ENCODE results near the gene PPP1R36. TPM values are rescaled to one million over a fixed set of nuclear protein-coding genes. Genes with fewer than 3 reads are reported as not detected.
"Not testable (repeated sequence)": the region's sequence is repeated elsewhere in the genome, so short reads cannot be mapped to it uniquely, and the experiment has no call there.

Gene PPP1R36
- total RNA-seq, 3 donors from 2014 or later, result 1.8 to 10.4 (median 7.6) TPM

DNA sequence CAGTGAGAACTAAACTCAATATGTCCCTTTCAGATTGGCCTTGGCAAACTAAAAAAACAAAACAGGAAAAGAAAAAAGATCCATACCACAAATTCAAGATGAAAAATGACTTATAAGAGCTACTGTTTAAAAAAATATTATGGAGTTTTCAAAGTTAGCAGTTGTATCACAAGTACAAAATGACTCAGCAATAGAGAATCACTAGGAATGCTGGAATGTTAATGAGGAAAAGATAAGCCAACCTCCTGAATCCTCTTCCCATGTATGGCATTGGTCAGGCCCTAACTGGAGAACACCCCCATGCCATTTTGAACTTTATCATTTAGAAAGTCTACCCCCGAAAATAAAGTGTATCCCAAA, 62.2 kb downstream of the PPP1R36 start:
- ATAC-seq (peak; percentile 30), DNase-seq (no peak)
- Histone ChIP-seq H3K4me1 (ENCODE audit: low read depth) (peaks cover 16% of the 10 kb centered on the region), H3K4me3 (no peak overlapping the region), H3K9me3 (no peaks in the 10 kb centered on the region), H3K36me3 (ENCODE audit: low read depth) (no peaks in the 10 kb centered on the region)
- no peak for TF ChIP-seq CTCF (IDR thresholded peaks at IDR 0.05)
- intact Hi-C loops (cut with DNase I, micrococcal nuclease), result no loop called here

- H3K4me1 ChIP-seq (ENCODE audit: low read depth), result peaks cover 16% of the 10 kb centered on the region
- no peaks in the 10 kb centered on the region for H3K9me3 ChIP-seq
- H3K4me3 ChIP-seq, result no peak overlapping the region
- TF ChIP-seq CTCF (IDR thresholded peaks at IDR 0.05), result no peak
- intact Hi-C loops (cut with DNase I, micrococcal nuclease), result no loop called here
- H3K36me3 ChIP-seq (ENCODE audit: low read depth), result no peaks in the 10 kb centered on the region
- DNase-seq (no peak), ATAC-seq (no peak)
Measured at GRCh38 chr14:64612971-64613666, 63.4 kb downstream of the PPP1R36 start.

DNA sequence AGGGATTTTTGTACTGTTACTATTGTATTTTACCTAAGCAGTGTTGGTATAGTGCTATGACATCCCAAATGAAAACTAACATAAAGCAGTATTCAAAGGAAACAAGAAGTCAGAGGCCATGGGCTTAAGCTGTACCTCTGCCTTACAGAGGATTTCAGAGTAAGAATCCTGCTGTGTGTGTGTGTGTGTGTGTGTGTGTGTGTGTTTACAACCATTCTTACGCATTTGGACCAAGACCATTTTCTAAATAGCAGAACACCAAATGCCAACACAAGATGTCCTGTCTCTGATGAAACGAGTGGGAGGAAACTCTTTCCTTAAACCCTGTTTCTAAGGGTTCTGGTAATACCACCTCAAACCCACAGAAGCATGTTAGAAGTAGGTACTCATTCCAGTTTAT, 64.4 kb downstream of the PPP1R36 start:
- DNase-seq (no peak), ATAC-seq (no peak)
- TF ChIP-seq CTCF (IDR thresholded peaks at IDR 0.05), result no peak
- Histone ChIP-seq H3K4me1 (ENCODE audit: low read depth) (peaks cover 21% of the 10 kb centered on the region), H3K36me3 (ENCODE audit: low read depth) (no peaks in the 10 kb centered on the region), H3K4me3 (no peak overlapping the region), H3K9me3 (no peaks in the 10 kb centered on the region)
- intact Hi-C loops (cut with DNase I, micrococcal nuclease), result no loop called here

GRCh38 chr14:64614805-64615391, 65.1 kb downstream of the PPP1R36 start:
- no peak for ATAC-seq
- Histone ChIP-seq H3K36me3 (ENCODE audit: low read depth) (no peaks in the 10 kb centered on the region), H3K4me3 (no peak overlapping the region), H3K9me3 (no peaks in the 10 kb centered on the region), H3K4me1 (ENCODE audit: low read depth) (peaks cover 22% of the 10 kb centered on the region)
- intact Hi-C loops (cut with DNase I, micrococcal nuclease), result no loop called here
- TF ChIP-seq CTCF (IDR thresholded peaks at IDR 0.05), result no peak
- DNase-seq, result no peak

DNA sequence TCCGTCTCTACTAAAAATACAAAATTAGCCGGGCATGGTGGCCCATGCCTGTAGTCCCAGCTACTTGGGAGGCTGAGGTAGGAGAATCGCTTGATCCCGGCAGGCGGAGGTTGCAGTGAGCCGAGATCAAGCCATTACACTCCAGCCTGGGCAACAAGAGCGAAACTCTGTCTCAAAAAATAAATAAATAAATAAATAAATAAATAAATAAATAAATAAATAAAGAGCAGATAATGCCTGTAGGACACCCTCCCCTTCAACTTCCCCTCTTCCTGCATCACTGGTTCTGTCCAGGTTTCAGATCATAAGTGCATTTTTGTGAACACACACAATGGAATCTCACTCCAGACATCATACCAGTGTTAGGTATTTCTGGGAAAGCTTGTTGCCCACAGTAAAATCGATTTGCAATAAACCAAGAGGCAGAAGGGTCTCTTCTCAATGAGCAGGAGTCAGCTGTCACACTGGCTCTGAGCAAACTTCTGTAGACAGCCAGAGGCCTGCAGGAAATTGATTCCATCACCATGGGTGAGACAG, 68.2 kb downstream of the PPP1R36 start:
- H3K4me1 ChIP-seq (ENCODE audit: low read depth); ATAC-seq; intact Hi-C loops (cut with DNase I, micrococcal nuclease); H3K9me3 ChIP-seq; H3K4me3 ChIP-seq; H3K36me3 ChIP-seq (ENCODE audit: low read depth); DNase-seq: not testable (repeated sequence)

DNA sequence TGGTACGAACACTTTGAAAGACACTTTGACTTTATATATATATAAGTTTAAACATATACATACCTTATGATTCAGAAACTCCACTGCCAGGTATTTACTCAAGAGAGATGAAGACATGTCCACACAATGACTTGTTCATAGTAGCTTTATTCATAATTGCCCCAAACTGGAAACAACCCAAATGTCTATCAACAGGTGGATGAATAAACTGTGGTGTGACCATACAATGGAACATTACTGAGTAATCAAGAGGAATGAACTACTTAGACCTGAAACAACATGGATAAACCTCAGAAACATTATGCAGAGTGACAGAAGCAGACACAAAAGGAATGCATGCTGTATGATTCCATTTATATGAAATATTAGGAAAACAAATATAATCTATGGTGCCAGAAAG, 71.1 kb downstream of the PPP1R36 start:
- ATAC-seq, result no peak

More for the DNA sequence above, 71.1 kb downstream of the PPP1R36 start:
- Histone ChIP-seq H3K9me3 (no peaks in the 10 kb centered on the region), H3K4me3 (no peak overlapping the region), H3K4me1 (ENCODE audit: low read depth) (peaks cover 10% of the 10 kb centered on the region), H3K36me3 (ENCODE audit: low read depth) (no peaks in the 10 kb centered on the region)
- no peak for TF ChIP-seq CTCF (IDR thresholded peaks at IDR 0.05)
- intact Hi-C loops (cut with DNase I, micrococcal nuclease), result no loop called here
- no peak for DNase-seq
